Measurements from ENCODE around the gene HOXA5. TPM values are rescaled to one million over a fixed set of nuclear protein-coding genes. Genes with fewer than 3 reads are reported as not detected.

HOXA5 gene
- total and polyA plus RNA-seq, 10 of the 15 experiments (the other 5 are each of a cell fraction or from before 2014, with no cell fraction given), result 0.05 to 0.13 TPM; not detected in 8

- Histone ChIP-seq H3K79me2 (ENCODE audit: control insufficient read depth, insufficient read depth, low read length) (no peaks in the 10 kb centered on the region), H4K20me1 (ENCODE audit: control insufficient read depth, insufficient read depth) (no peaks in the 10 kb centered on the region), H3K36me3 (ENCODE audit: control insufficient read depth in 2 of 2, insufficient read depth in 2 of 2, low read length in 1 of 2) (no peaks in the 10 kb centered on the region), H3K4me2 (ENCODE audit: control insufficient read depth, insufficient read depth) (no peak overlapping the region), H2AFZ (ENCODE audit: control insufficient read depth, low read depth, low read length) (no peak overlapping the region), H3K9ac (ENCODE audit: control insufficient read depth, insufficient read depth, low read length) (no peak overlapping the region), H3K9me3 (replicated peaks; ENCODE audit: control insufficient read depth, insufficient read depth, low read length) (peaks cover 2% of the 10 kb centered on the region; the same call in 1 of the 3 replicates), H3K27me3 (replicated peaks in 1 of 2; ENCODE audit: control insufficient read depth in 2 of 2, insufficient read depth in 2 of 2, low read length in 1 of 2) (peaks cover 15 to 48% of the 10 kb centered on the region in 2 experiments), H3K4me3 (no peak overlapping the region), H3K27ac (ENCODE audit: control insufficient read depth, insufficient read depth) (no peak overlapping the region), H3K4me1 (ENCODE audit: control insufficient read depth, insufficient read depth, low read length) (no peaks in the 10 kb centered on the region)
- DNase-seq (ENCODE audit: low read depth, low spot score), result no peak
- RAD21 ChIA-PET (ENCODE audit: unreplicated experiment), result interaction anchor here (0.8 to 3.8 kb wide), 9 partner anchors 303 to 1270 kb away, joined by 3 to 46 read pairs (median 4); no protein-coding TSS in a partner anchor
- POLR2A ChIA-PET, result no interaction called here
- intact Hi-C loops (cut with micrococcal nuclease; ENCODE audit: unreplicated experiment), result loop anchor here (5.0 kb wide), 2 partner anchors 305 to 1270 kb away; no protein-coding TSS in a partner anchor
- CTCF ChIA-PET, result interaction anchor here (0.6 to 4.6 kb wide), 12 partner anchors 12 to 877 kb away, joined by 3 to 100 read pairs (median 6); partner anchors contain the start of gene HOXA3
- SMC1A ChIA-PET (ENCODE audit: uncharacterized antibody, unreplicated experiment), result interaction anchor here (0.8 to 1.4 kb wide), 5 partner anchors 12 to 793 kb away, joined by 3 to 5 read pairs (median 4); no protein-coding TSS in a partner anchor
- no peak for FAIRE-seq
- no peak for TF ChIP-seq IKZF2 (IDR thresholded peaks at IDR 0.05)
- WGBS (ENCODE audit: insufficient coverage, insufficient replicate concordance, low lambda C conversion rate, missing lambda C conversion rate), result 39% methylated on average over 7 of the region's 7 CpGs
- BruUV-seq (replicated peaks), result no TSS peak
- in situ Hi-C loops (cut with MboI), result loop anchor here (25.0 kb wide), 1 partner anchor 1075 kb away; no protein-coding TSS in a partner anchor
- ATAC-seq, result no peak
Observed at GRCh38 chr7:27162561-27163287, 19.2 kb upstream of the HOXA5 start.

GRCh38 chr7:27161721-27162560, 18.5 kb upstream of the HOXA5 start:
- BruUV-seq (replicated peaks), result no TSS peak
- H3K4me3 ChIP-seq, result no peak overlapping the region
- no peak overlapping the region for H2AFZ ChIP-seq (ENCODE audit: control insufficient read depth, low read depth, low read length)
- no peak for DNase-seq (ENCODE audit: low read depth, low spot score)
- 30% methylated on average over 27 of the region's 30 CpGs for WGBS (ENCODE audit: insufficient coverage, insufficient replicate concordance, low lambda C conversion rate, missing lambda C conversion rate)
- H3K27ac ChIP-seq (ENCODE audit: control insufficient read depth, insufficient read depth), result no peak overlapping the region
- no peak for FAIRE-seq
- H3K79me2 ChIP-seq (ENCODE audit: control insufficient read depth, insufficient read depth, low read length), result no peaks in the 10 kb centered on the region
- ChIA-PET RAD21 (ENCODE audit: unreplicated experiment) (interaction anchor here (1.1 to 3.8 kb wide), 11 partner anchors 12 to 1269 kb away, joined by 3 to 46 read pairs (median 7); no protein-coding TSS in a partner anchor), CTCF (interaction anchor here (0.6 to 4.6 kb wide), 17 partner anchors 11 to 877 kb away, joined by 3 to 100 read pairs (median 6); partner anchors contain the start of gene HOXA3), SMC1A (ENCODE audit: uncharacterized antibody, unreplicated experiment) (interaction anchor here (0.9 to 2.2 kb wide), 6 partner anchors 12 to 792 kb away, joined by 3 to 13 read pairs (median 4); no protein-coding TSS in a partner anchor), POLR2A (interaction anchor here (0.6 kb wide), 1 partner anchor 1600 kb away, joined by 5 read pairs; no protein-coding TSS in a partner anchor)
- no peak overlapping the region for H3K4me2 ChIP-seq (ENCODE audit: control insufficient read depth, insufficient read depth)
- TF ChIP-seq ZBED1 (IDR thresholded peaks at IDR 0.05; ENCODE audit: borderline replicate concordance) (no peak), SMC3 (IDR thresholded peaks at IDR 0.05; ENCODE audit: borderline replicate concordance, low read length) (no peak), POLR2AphosphoS2 (IDR thresholded peaks at IDR 0.05; ENCODE audit: low read depth, low read length) (no peak), ESRRA (IDR thresholded peaks at IDR 0.05; ENCODE audit: low read length) (no peak), NKRF (conservative IDR thresholded peaks at IDR 0.05) (no peak), TBL1XR1 (IDR thresholded peaks at IDR 0.05; ENCODE audit: low read depth, low read length) (no peak)
- H3K36me3 ChIP-seq (ENCODE audit: control insufficient read depth in 2 of 2, insufficient read depth in 2 of 2, low read length in 1 of 2), result no peaks in the 10 kb centered on the region
- no peak overlapping the region for H3K9ac ChIP-seq (ENCODE audit: control insufficient read depth, insufficient read depth, low read length)
- peaks cover 18 to 46% of the 10 kb centered on the region in 2 experiments for H3K27me3 ChIP-seq (replicated peaks in 1 of 2; ENCODE audit: control insufficient read depth in 2 of 2, insufficient read depth in 2 of 2, low read length in 1 of 2)
- in situ Hi-C loops (cut with MboI) (loop anchor here (25.0 kb wide), 1 partner anchor 1075 kb away; no protein-coding TSS in a partner anchor), intact Hi-C loops (cut with micrococcal nuclease; ENCODE audit: unreplicated experiment) (loop anchor here (1.0 to 5.0 kb wide), 6 partner anchors 305 to 1270 kb away; no protein-coding TSS in a partner anchor)
- ATAC-seq, result no peak
- H3K4me1 ChIP-seq (ENCODE audit: control insufficient read depth, insufficient read depth, low read length), result no peaks in the 10 kb centered on the region
- H4K20me1 ChIP-seq (ENCODE audit: control insufficient read depth, insufficient read depth), result no peaks in the 10 kb centered on the region
- H3K9me3 ChIP-seq (replicated peaks; ENCODE audit: control insufficient read depth, insufficient read depth, low read length), result peaks cover 2% of the 10 kb centered on the region; the same call in 1 of the 3 replicates
